Activated CD4-positive, CD25-positive, alpha-beta regulatory T cell treated with anti-CD3 and anti-CD28 coated beads, Interleukin-2, amount 50 U/mL, for 72 hours (primary cell): ENCODE data around the gene OPCML.

Experiments used
- DNase-seq: peaks from one replicate; pipeline ENCODE4 v3.0.0; 2021

The OPCML gene

DNA sequence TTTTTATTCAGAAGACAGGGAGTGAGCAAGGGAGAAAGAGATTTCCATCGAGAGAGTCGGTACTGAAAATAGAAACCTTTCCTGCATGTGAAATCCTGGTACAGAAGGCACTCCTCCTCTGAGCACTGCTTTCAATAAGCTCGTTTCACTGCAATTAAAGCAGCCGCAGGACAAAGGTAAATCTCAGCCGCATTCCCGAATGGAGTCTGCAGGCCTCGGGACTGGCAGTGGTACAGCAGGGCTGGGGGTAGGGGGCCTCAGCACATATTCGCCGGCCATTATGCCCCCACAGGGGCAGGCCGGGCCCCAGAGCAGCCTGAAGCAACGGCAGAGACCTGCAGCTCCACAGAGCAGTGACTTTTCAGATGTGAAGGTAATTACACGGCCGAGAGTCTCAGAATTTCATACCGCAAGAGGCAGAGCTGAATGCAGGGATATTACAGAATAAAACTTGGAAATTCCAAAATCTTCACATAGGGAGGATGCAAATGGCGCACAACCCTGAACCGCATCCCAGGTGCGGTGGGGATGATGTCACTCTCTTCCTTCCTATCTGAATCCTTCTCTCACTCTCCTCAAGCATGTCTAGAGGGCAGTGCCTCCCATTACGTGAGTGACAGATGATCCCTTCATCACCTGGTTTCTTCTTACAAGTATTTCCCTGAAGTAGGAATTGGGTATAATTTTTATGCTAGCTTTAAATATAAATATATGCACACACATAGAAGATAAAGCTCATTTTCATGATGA is 622.1 kb downstream of the OPCML start:
- DNase-seq: no peak

DNA sequence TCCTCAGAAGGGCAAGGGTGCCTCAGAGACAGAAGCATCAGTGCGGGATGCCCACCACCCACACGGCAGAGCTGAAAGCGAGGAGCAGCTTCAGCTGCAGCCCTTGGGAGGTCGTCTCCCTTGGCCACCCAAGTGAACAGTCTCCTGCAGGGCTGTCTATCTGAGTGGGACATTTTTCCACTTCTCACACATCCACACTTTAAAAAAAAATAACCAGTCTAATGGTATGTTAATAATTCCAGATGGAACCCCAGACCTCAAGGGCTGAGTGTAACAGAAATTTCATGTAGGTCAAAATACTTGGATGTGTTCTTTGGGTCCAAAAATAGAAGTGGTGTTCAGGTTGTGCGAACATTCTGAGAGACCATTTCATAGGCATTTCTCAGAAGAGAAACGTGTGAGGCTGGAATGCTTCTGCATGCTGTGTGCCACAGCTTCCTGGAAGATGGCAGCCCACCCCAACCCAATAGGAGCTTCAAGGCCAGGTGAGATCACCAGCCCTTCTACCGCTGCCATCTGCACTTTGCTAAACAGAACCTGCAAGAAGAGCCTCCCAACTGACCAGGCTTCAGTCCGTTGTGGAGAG is 623.2 kb downstream of the OPCML start:
- DNase-seq: no peak

DNA sequence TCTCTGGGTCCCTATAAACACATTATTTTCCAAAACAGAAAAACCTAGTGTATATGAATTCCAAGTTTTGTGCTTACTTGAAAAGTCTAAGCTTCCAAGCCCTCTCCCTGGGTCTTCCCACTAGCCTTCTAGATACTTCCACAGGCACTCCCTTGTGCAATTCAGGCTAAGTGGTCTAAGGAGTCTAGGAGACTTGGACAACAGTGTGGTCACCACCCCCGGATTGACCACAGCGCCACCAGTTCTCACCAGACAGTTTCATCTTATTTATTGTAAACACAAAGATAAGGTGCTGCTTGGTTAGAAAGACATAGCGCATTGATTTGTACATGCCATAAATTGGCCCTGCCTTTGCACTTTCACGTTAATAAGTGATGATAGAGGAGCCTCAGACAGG is 623.9 kb downstream of the OPCML start:
- DNase-seq: no peak

GRCh38 chr11:132907651-132908413 is 624.5 kb downstream of the OPCML start:
- no peak for DNase-seq

- no peak for DNase-seq
These were observed 627.7 kb downstream of the OPCML start for GRCh38 chr11:132904607-132905006.

DNA sequence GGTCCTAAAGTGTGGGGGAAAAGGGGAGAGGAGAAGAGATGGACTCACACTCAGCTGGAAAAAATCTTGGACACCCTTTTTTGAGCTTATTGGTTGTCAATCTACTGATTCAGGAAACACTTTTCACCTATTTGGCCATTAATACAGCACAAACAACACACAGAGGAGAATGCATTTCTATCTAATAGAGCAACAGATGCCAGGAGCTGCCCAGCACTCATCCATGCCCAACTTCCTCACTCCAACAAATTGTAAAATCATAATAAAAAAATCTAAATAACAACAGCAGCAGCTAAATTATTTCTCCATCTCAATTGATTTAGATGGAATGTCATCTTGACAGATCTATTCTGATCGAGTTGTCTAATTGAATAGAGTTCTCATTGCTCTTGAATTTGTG is 628.2 kb downstream of the OPCML start:
- DNase-seq: no peak

DNA sequence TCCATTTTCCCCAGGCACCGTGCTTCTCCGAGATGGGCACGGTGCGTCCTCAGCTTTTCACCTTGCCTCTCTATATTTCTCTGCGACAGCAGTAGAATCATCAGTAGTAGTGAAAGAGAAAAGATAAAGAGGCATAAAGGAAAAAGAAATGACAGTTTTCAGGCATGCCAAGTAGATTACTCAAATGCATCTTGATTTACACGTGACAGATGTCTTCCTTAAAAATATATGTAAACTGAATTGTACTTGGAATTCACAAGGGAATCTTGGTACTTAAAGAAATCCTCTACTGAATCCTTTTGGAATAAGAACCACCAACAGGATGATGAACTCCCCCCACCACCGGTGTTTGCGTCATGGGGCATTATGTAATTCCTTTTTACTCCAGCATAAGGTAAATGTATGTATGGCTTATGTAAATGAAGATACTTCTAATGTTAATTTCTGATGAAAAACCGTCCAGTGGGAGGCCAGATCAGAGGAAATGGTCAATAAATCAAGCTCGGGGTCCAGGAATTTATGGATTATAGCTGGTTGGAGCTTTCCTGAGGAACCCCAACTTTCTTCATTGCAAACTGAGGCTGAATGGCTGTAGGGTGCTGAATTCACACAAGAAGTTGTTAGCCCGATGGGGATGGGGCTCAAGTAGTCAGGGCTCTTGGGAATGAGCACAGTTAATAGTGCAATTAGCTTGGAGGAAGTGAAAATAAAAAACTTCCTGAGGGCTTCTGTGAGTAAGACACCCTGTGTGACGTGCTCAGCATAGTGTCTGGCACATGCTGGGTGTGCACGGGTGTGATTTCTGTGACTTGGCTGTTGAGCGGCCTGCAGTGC is 630.4 kb downstream of the OPCML start:
- no peak for DNase-seq

GRCh38 chr11:132898676-132899075 is 633.6 kb downstream of the OPCML start:
- no peak for DNase-seq

DNA sequence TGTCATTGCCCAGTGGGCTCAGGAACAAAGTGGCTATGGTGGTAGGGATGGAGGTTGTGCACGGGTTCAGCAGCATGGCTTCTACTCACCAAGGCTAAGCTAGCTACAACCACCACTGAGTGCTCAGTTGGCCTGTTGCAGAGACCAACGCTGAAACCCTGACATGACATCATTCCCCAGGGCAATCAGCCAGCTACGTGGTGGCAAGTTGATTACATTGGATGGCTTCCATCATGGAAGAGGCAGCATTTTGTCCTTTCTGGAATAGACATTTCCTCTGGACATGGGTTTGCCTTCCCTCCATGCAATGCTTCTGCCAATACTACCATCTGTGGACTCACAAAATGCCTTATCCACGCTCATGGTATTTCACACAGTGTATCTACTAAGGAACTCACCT is 634.3 kb downstream of the OPCML start:
- no peak for DNase-seq

GRCh38 chr11:132895340-132895739 is 637.0 kb downstream of the OPCML start:
- DNase-seq: no peak

GRCh38 chr11:132894606-132895005 is 637.7 kb downstream of the OPCML start:
- no peak for DNase-seq

DNA sequence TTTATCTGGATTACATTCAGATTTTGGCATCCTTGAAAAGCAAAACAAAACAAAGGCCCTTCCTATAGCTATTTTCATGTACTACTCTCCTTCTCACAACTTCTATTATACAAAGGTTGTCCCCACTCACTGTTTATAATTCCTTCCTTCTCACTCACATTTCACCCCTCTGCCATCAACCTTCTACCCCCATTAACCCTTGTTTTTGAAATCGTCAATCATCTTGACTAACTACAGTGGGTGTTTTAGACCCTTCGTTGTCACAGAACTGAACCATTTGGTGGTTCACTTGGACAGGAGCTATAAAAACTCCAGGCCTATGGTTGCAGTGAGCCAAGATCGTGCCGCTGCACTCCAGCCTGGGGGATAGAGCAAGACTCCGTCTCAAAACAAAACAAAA is 639.4 kb downstream of the OPCML start:
- no peak for DNase-seq

- DNase-seq: no peak
These were observed 644.1 kb downstream of the OPCML start for GRCh38 chr11:132888226-132888625.

DNA sequence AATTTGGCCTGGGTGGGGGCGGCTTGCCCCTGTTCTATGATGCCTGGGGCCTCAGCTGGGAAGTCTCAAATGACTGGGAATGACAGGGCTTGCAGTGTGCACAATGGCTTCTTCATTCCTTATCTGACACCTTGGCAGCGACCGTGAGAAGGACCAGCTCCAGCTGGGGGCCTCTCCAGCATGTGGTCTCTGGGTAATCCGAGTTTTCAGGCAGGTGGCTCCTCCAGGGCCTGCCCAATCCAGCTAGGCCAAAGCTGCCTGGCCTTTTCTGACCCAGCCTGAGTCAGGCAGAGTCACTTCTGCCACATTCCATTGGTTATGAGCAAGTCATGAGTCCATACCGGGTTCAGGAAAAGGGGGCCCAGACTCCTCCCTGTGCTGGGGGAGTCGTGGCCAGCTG is 646.0 kb downstream of the OPCML start:
- DNase-seq: no peak

DNA sequence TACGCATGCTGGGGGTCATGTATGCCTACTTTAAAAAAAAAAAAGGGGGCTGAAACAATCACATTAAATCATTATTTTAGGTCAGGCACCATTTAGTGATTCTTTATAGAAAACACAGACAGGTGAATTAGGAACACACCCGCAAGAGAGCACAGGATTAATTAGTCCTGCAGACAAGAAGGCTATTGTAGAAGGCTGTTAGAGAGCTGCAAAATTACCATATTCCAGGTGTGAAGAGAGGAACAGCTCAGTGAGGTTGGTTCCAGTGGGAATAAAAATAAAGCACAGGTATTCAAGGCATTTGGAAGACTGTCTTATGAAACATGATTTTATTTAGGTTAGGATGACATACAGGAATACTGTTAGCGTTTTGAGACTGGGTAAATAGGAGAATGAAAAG is 649.1 kb downstream of the OPCML start:
- DNase-seq: no peak

DNA sequence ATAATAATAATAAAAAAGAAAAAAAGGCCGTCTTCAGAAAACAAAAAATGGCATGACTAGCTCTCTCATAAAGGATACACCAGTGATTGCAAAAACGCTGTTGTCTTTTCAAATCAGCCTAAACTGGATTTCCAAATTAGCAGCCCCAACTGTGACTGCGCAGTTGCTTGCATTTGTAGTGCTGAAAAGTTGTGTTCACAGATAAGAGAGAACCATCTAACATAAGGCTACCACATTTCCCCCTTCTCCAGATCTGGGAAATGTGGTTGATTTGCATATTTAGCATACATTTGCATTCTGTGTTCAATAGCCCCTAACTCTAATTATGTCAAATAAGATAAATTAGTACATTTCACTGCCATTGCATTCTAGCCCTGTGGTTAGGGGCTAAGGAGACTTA is 650.7 kb downstream of the OPCML start:
- no peak for DNase-seq

- DNase-seq: no peak
These were observed 654.2 kb downstream of the OPCML start for GRCh38 chr11:132878111-132878510.

DNA sequence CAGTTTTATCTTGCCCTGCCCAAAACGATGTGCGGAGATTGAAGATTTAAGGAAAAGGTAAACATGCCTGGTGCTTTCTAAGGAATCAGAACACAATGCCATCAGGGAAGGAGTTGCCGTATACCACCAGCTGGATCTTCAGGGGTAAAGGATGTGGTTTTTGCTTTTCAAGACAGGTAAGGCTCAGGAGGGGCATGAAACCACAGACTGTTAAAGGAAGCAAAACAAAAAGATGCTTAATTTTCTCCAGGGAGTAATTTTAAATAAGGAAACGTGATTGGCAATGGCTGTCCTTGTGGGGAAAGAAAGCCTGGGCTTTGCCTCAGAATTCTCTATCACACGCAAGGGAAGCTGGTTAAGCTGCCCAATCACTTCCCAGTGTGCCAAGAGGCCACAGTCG is 655.6 kb downstream of the OPCML start:
- no peak for DNase-seq

DNA sequence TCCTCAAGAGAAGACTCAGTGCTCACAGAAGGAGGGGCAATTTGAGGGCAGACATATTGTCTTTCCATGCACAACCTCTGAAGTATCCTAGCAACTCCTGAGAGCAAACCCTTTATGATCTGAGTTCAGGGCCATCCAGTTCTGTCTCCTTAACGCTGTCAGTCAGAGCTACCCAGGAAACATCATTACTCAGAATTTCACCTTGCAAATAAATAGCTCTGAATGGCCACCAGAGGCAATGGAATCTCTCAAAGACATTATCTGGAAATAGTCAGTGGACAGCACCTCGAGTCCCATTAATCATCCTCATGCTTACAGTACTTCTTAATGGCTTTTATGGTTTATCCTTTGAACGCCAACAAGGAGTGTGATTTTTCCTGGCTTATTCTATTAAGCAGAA is 656.1 kb downstream of the OPCML start:
- DNase-seq: no peak

GRCh38 chr11:132874638-132875037 is 657.7 kb downstream of the OPCML start:
- no peak for DNase-seq

GRCh38 chr11:132873841-132874240 is 658.5 kb downstream of the OPCML start:
- no peak for DNase-seq

GRCh38 chr11:132872211-132872610 is 660.1 kb downstream of the OPCML start:
- DNase-seq: no peak
